ENCODE data around the gene INIP.

Gene INIP

DNA sequence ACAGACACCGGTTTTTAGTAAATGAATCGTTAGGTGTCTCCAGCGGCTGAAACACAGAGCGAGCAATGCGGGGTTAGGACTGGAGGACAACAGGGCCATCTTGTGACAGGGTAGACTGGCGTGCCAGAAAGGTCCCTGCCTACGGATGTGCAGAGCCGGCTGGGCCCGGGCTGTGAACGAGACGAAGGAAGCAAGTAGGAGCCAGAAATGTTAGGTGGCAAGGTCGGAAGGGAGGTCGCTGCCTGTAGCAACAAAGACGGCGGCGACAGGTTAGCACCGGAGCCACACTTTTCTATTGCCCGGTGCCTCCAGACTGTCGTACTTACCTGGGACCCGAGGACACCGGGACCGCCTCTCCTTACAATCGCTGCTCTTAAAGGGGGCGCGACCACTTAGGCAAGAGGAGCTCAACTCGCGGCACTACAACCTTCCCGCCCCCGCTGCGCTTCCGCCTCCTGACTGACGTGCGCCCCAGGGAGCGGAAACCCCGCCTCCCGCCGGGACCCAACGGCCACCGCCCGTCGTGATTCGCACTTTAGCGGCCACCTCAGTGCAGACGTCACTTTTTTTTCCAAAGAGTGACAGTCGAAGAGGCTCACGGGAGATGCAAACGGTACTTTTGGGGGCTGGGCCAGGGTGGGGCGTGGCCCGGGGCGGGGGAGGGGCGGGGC is at the start of gene INIP:
Gene INIP, minus strand, starts transcription at position 457 of the 671 bp plus-strand sequence. CDS start 1,632 bp downstream, outside the sequence.
- DNase-seq, result peak; percentile 98

DNA sequence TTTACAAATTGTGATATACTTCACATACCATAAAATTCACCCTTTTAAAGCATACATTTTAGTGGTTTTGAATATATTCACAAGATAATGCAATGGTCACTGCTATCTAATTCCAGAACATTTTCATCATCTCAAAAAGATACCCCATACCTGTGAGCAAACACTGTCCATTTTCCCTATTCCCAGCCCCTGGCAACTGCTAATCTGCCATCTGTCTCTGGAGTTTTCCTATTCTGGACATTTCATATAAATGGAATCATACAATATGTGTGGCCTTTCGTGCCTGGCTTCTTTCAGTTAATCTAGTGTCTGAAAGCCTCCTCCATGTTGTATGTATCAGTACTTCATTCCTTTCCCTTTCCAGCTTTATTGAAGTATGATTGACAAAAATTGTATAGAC is 47.4 kb upstream of the INIP start:
- no peak for DNase-seq

DNA sequence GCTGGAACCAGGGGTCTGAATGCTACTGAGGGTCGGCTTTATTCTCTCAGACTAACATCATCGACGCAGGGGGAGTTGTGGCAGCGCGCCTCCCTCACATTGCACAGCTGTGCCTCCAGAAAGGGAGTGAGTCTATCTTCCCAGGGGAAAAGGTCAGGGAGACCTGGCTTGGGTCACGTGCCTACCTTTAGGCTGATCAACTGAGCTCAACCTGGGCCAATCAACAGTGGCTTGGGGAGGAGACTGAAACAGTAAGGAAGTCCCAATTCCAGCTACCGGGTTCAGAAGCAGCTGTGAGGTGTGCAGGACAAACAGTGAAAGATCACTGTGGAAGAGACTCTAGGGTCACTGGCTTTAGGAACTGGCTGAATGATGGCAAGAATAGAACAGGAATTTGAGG is 46.9 kb upstream of the INIP start:
- no peak for DNase-seq

GRCh38 chr9:112764344-112764743 is 46.4 kb upstream of the INIP start:
- no peak for DNase-seq

- no peak for DNase-seq
Measured at GRCh38 chr9:112762726-112763518, 45.0 kb upstream of the INIP start.

GRCh38 chr9:112761912-112762655 is 44.2 kb upstream of the INIP start:
- no peak for DNase-seq

- DNase-seq, result no peak
Measured at GRCh38 chr9:112760821-112761220, 42.9 kb upstream of the INIP start.

DNA sequence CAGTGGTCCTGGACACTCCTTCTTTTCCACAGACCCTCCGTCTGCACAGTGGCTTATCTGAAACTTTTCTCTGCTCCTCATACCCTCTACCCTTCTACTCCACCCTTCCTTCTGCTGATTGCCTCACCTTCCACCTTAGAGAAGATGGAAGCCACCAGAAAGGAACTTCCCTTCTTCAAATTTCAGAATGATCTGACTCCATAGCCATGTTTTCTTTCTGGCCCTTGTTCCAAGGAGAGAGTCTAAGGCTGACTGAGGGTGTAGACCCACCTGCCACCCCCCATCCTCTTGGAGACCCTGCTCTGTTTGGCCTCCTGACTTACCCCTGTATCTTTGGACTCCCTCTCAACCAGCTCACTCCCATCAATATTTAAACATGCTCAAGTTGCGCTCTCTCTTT is 40.0 kb upstream of the INIP start:
- no peak for DNase-seq

- no peak for DNase-seq
Measured at GRCh38 chr9:112757282-112757883, 39.5 kb upstream of the INIP start.

DNA sequence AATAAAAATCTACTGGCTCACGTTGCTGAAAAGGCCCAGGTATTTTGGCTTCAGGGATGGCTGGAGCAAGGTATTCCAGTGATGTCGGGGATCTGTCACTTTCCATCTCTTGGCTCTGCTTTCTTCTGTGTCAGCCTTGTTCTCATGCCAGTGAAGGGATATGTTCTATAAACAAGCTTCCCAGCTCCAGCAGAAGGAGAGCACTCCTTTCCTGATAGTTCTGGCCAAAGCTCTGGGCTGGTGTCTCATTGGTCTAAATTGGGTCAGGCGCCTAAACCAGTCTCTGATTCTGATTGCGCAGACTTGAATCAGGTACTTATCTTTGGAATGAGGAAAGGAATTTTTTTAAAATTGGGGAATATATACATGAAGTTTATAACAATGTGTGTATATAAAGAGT is 37.8 kb upstream of the INIP start:
- DNase-seq, result no peak

- peak in 1 of 2 donors; percentile 20 for DNase-seq
Measured at GRCh38 chr9:112755016-112755427, 37.1 kb upstream of the INIP start.

GRCh38 chr9:112754578-112754977 is 36.7 kb upstream of the INIP start:
- DNase-seq, result peak; percentile 14 to 69

- peak in 1 of 2 donors; percentile 23 for DNase-seq
Measured at GRCh38 chr9:112753725-112754124, 35.8 kb upstream of the INIP start.

DNA sequence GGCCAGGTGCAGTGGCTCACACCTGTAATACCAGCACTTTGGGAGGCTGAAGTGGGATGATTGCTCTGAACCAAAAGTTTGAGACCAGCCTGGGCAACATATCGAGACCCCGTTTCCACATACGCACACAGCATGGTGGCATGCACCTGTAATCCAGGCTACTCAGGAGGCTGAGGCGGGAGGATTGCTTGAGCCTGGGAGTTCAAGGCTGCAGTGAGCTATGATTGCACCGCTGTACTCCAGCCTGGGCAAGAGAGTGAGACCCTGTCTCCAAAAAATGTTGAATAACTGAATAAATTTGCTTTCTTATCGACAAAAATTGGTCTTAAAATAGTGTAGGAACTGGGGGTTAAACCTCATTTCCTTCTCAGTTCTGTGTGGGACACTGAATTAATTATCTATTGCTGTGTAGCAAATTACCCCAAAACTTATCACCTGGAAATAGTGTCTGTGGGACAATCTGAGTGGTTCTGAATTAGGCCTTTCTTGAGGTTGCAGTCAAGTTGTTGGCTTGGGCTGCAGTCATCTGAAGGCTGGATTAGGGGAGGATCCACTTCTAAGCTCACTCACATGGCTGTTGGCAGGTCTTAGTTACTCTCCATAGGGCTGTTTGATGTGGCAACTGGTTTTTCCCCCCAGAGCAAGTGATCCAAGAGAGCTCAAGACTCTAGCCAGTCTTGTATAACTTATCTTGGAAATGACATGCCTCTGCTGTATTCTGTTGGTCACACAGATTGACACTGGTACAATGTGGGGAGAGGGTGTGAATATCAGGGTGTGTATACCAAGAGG is 34.6 kb upstream of the INIP start:
- no peak for DNase-seq

DNA sequence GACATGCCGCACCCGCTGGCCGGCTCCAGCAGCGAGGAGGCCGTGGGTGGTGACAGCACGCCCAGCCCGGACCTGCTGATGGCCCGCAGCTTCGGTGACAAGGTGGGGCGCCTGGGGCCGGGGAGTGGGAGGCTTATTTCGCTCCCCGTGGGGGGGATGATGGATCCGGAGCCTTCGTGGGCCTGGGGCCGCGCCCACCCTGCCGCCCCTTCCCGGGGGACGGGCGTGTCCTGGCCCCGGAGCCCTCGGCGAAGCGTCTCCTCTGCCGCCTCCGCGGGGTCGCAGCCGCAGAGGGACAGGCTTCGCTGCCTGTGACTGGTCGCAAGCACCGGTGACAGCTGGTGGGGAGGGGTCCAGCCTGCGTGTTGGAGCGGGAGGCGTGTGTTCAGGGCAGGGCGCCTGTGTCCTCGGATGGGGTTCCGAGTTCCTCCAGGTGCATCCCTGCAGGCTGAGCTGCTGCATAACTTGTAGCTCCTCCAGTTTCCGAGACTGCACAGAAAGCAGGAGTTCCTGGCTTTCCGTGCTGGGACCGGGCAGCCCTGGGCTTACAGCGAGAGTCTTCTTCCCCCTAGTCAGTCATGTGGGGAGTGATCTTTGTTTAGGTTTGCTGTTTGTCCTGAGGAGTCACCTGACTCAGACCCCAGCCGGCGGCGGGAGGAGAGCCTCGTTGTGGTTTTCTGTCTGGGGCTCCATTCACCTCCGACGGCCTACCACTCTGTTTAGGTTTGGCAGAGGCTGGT is 33.3 kb upstream of the INIP start:
- DNase-seq, result peak; percentile 53 to 56

GRCh38 chr9:112750764-112751055 is 32.8 kb upstream of the INIP start:
- DNase-seq, result no peak

DNA sequence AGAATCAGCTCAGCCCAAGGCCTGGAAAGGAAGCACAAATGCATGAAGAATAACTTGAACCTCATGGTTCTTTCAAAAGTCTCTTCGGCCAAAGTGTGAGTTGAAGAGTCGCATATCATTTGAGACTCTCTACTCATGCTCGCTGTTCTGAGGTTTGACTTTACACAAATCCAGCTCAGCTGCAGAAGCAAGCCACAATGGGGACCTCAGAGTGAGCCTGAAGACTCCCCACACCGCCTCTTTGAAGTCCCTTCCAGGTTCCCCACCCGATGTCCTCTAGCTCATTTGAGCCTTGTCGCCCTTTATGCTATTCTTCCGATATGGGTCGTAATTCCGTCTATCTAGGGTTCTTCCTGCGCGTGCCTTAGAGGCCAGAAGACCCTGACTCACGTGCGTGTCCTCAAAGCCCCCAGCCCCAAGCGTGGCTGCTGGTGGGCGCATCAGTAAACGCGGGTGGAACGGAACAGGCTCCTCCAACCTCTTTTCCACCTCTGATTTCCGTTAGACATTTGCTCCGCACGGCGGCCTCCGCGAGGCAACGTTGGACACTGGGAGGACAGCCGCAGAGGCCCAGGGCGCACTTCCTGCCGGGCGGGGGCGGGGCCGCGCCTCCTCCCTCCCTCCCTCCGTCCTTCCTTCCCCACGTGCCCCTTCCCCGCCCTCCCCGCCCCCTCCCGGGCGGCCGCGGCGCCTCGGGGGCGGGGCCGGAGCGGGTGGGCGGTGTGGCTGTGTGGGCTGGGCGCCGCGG is 32.3 kb upstream of the INIP start, which contains the start of gene SNX30:
Gene SNX30, plus strand, starts transcription at position 745 of the 748 bp plus-strand sequence. CDS start 242 bp downstream, outside the sequence.
- DNase-seq, result peak; percentile 85 to 86

DNA sequence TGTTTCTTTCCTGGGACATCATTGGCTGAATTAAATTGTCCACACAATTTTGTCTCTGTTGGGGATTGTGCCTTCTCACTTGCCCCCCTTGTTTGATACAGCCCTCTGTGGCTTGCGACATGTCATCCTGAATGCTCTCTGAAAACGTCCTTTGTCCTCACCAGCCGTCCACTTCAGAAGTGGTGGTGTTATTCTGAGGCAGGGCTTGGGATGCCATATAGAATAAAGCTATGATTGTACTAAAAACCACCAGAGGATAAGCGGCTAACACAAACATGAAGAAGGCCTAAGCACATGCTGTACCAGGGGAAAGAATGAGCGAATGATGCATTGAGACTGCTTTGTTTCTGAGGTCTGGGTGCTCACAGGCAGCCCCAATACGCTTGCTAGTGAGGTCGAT is 29.2 kb upstream of the INIP start:
- no peak for DNase-seq

GRCh38 chr9:112744177-112744576 is 26.3 kb upstream of the INIP start:
- no peak for DNase-seq

DNA sequence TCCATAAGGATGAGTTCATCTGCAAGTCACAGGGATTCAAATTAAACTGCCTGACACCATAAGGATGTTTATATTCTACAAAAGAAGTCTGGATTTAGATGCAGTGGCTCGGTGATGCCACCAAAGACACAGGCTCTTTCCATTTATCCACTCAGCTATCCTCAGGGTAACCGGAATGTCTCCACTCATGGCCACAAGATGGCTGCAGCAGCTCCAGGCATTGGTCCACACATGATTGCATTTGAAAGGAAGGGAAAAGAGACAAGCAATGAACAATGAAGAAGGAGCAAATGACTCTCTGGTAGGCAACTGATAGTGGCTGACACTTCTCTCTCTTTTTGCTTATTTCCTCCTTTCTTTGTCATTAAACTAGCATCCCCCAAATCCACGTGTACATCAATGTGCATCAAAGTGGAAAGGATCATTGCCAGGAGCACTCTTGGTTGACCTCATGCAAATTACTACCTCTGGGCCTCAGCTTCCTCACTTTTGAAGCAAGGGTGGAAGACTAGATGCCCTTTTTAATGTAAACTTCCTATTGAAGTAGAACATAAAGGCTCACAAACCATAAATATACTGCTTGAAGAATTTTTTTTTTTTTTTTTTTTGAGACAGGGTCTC is 25.4 kb upstream of the INIP start:
- DNase-seq, result no peak
